Urinary bladder (tissue), 4 donors: ENCODE measurements around the gene CSNK1G3. TPM values are rescaled to one million over a fixed set of nuclear protein-coding genes. Genes with fewer than 3 reads are reported as not detected.

Experiments
- DNase-seq: peaks from one replicate; pipeline ENCODE4 v3.0.0-alpha.2; 2015; ENCODE audit errors: extremely low spot score
- H3K27ac ChIP-seq: one replicate; pipeline ENCODE4 v1.5.1; 2013; ENCODE audit warnings: low read depth, mild to moderate bottlenecking, moderate library complexity
- H3K36me3 ChIP-seq: one replicate; pipeline ENCODE4 v1.6.1; 2013; ENCODE audit warnings: mild to moderate bottlenecking, moderate library complexity; ENCODE audit not compliant: insufficient read depth
- H3K4me1 ChIP-seq: one replicate; pipeline ENCODE4 v1.6.1; 2013; ENCODE audit warnings: mild to moderate bottlenecking, moderate library complexity; ENCODE audit not compliant: insufficient read depth
- H3K4me3 ChIP-seq: one replicate; pipeline ENCODE4 v1.5.1; 2013; ENCODE audit warnings: low read depth, low read length
- WGBS: extraction: QIAGEN DNeasy Blood & Tissue Kit; methylation state at CpG from one replicate; pipeline ENCODE4 v1.1.7; 2013; 5-methylcytosine and 5-hydroxymethylcytosine counted together
- polyA plus RNA-seq: library from polyadenylated mRNA; stranded (reverse); fragments of 200-250 nt; gene quantifications from one replicate; pipeline ENCODE4 v1.2.3, GENCODE V29; 2013
- total RNA-seq: library from RNA; depleted of rRNA; stranded (reverse); fragments of >200 nt; gene quantifications from one replicate; pipeline ENCODE4 v1.2.3, GENCODE V29; 2014
- donor health status: healthy with polysubstance abuse.
- donor health status: healthy.

The CSNK1G3 gene
- total and polyA plus RNA-seq, 2 donors, result 12.9 to 166 TPM

DNA sequence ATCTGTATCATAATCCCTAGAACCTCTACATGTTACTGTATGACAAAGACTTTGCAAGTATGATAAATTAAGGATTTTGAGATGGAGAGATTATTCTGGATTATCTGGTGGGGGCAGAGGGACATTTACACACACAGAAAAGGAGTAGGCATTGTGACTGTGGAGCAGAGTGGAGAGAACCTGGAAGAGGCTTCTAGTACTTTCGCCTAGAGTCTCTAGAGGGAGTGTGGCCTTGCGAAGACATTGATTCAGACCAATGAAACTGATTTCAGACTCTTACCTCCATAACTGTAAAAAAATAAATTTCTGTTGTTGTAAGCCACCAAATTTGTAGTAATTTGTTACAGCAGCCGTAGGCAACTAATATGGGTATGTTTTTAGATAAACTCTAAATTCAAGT lies 45.9 kb downstream of the CSNK1G3 start:
- Histone ChIP-seq H3K36me3 (peaks cover 1% of the 10 kb centered on the region), H3K27ac (no peak overlapping the region), H3K4me3 (no peak overlapping the region), H3K4me1 (no peaks in the 10 kb centered on the region)
- no peak for DNase-seq
- 99% methylated on average over 3 of the region's 3 CpGs for WGBS

- Histone ChIP-seq H3K4me3 (no peak overlapping the region), H3K27ac (no peak overlapping the region), H3K36me3 (peaks cover 1% of the 10 kb centered on the region), H3K4me1 (no peaks in the 10 kb centered on the region)
- DNase-seq, result no peak
- 88% methylated on average over 5 of the region's 5 CpGs for WGBS
Measured at GRCh38 chr5:123558762-123559433, 46.9 kb downstream of the CSNK1G3 start.

- H3K36me3 ChIP-seq, result peaks cover 1% of the 10 kb centered on the region
- H3K4me1 ChIP-seq, result no peaks in the 10 kb centered on the region
- H3K27ac ChIP-seq, result no peak overlapping the region
- 99% methylated on average over 1 of the region's 1 CpG for WGBS
- H3K4me3 ChIP-seq, result no peak overlapping the region
- no peak for DNase-seq
Measured at GRCh38 chr5:123559434-123559775, 47.4 kb downstream of the CSNK1G3 start.

- Histone ChIP-seq H3K4me1 (no peaks in the 10 kb centered on the region), H3K27ac (no peak overlapping the region), H3K36me3 (peaks cover 1% of the 10 kb centered on the region), H3K4me3 (no peak overlapping the region)
- 96% methylated on average over 1 of the region's 1 CpG for WGBS
- DNase-seq, result no peak
Measured at GRCh38 chr5:123561230-123561629, 49.3 kb downstream of the CSNK1G3 start.

- Histone ChIP-seq H3K27ac (no peak overlapping the region), H3K36me3 (peaks cover 1% of the 10 kb centered on the region), H3K4me3 (no peak overlapping the region), H3K4me1 (no peaks in the 10 kb centered on the region)
- no peak for DNase-seq
Measured at GRCh38 chr5:123571927-123572326, 60.0 kb downstream of the CSNK1G3 start.

GRCh38 chr5:123578390-123578789 lies 66.4 kb downstream of the CSNK1G3 start:
- Histone ChIP-seq H3K4me1 (no peaks in the 10 kb centered on the region), H3K36me3 (peaks cover 1% of the 10 kb centered on the region), H3K27ac (no peak overlapping the region), H3K4me3 (no peak overlapping the region)
- no peak for DNase-seq

GRCh38 chr5:123579410-123579809 lies 67.4 kb downstream of the CSNK1G3 start:
- no peaks in the 10 kb centered on the region for H3K4me1 ChIP-seq
- H3K4me3 ChIP-seq, result no peak overlapping the region
- 86% methylated on average over 3 of the region's 3 CpGs for WGBS
- peaks cover 1% of the 10 kb centered on the region for H3K36me3 ChIP-seq
- H3K27ac ChIP-seq, result no peak overlapping the region
- no peak for DNase-seq

DNA sequence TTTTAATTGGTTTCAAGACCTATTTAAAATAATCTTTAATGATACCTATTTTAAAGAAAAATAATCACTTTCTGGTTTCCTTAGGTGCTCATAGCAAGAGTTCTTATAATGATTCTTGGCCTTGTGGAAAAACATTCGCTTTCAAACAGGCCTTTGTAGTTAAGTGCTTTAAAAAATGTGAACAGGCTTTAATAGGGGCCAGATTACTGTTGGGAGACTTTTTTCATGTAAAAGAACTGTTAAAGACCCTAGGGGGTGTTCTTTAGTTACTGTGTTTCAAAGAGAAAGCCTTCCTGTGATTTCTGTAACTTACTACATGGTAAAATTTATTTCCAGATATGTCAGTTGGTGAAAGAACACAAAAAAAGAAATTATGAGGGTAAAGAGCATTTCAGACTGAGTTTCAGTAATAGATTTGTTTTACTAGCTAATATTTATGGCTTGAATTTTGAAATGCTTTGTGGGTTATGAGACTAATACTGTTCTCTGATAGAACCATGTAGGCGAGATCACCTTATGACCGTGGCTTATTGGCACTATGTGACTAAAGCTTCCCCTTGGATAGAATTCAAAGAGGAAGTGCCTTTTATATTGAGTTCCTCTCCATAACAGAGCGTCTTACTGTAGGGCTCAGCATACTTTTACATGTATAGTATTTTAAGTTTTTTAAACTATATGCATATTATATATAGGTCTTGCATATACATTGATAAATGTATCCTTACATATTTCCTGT lies 70.7 kb downstream of the CSNK1G3 start:
- H3K27ac ChIP-seq, result no peak overlapping the region
- no peaks in the 10 kb centered on the region for H3K4me1 ChIP-seq
- H3K36me3 ChIP-seq, result no peaks in the 10 kb centered on the region
- DNase-seq, result no peak
- WGBS, result 81% methylated on average over 4 of the region's 4 CpGs
- no peak overlapping the region for H3K4me3 ChIP-seq

GRCh38 chr5:123585871-123586270 lies 73.9 kb downstream of the CSNK1G3 start:
- no peak overlapping the region for H3K27ac ChIP-seq
- no peaks in the 10 kb centered on the region for H3K4me1 ChIP-seq
- H3K36me3 ChIP-seq, result no peaks in the 10 kb centered on the region
- DNase-seq, result no peak
- H3K4me3 ChIP-seq, result no peak overlapping the region
- WGBS, result 93% methylated on average over 2 of the region's 2 CpGs

DNA sequence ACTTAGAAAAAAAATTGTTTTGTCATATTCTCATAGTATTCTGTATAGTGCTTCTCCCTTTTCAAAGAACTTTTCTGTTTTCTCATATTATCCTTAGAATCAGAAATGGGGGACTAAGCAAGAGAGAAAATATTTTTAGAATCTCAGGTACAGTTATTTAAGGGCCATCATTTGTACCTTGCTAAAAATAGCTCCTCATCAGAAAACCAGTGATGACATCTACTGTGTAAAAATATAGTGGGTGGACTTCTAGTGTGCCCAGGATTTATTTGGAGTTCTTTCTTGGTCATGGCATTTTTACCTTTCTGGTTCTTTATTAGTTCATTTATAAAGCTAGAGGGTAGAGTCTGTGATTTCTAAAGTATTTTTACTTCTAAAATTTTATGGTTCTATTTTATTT lies 82.5 kb downstream of the CSNK1G3 start:
- Histone ChIP-seq H3K4me1 (no peaks in the 10 kb centered on the region), H3K36me3 (peaks cover 2% of the 10 kb centered on the region), H3K4me3 (no peak overlapping the region), H3K27ac (no peak overlapping the region)
- no peak for DNase-seq

- no peak for DNase-seq
- 99% methylated on average over 1 of the region's 1 CpG for whole genome bisulfite sequencing
- no peak overlapping the region for H3K27ac ChIP-seq
- H3K36me3 ChIP-seq, result peaks cover 2% of the 10 kb centered on the region
- H3K4me1 ChIP-seq, result no peaks in the 10 kb centered on the region
- no peak overlapping the region for H3K4me3 ChIP-seq
Measured at GRCh38 chr5:123597018-123597417, 85.0 kb downstream of the CSNK1G3 start.

- WGBS, result 95% methylated on average over 5 of the region's 5 CpGs
- H3K4me1 ChIP-seq, result no peaks in the 10 kb centered on the region
- H3K27ac ChIP-seq, result no peak overlapping the region
- H3K4me3 ChIP-seq, result no peak overlapping the region
- H3K36me3 ChIP-seq, result peaks cover 2% of the 10 kb centered on the region
- no peak for DNase-seq
Measured at GRCh38 chr5:123598028-123598689, 86.2 kb downstream of the CSNK1G3 start.

DNA sequence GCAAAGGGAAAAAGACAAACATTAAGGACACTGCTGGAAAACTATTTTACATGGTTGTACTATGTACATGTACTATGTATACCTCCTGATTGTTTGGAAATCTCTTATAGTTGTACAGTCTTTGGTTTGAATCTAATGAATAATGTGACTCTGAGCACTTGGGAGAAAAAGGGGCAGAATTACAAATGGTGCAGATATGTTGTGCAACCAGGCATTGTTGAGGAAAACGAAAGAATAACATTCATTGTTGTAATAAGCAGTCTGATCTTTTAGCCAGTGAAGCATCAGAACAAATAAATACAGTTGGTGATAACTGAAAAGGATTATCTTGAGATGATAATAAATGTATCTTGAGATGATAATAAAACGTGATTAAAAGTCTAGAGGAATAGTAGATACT lies 87.2 kb downstream of the CSNK1G3 start:
- Histone ChIP-seq H3K27ac (no peak overlapping the region), H3K4me1 (no peaks in the 10 kb centered on the region), H3K36me3 (no peaks in the 10 kb centered on the region), H3K4me3 (no peak overlapping the region)
- 72% methylated on average over 2 of the region's 2 CpGs for WGBS
- no peak for DNase-seq

- Histone ChIP-seq H3K4me3 (no peak overlapping the region), H3K36me3 (no peaks in the 10 kb centered on the region), H3K27ac (no peak overlapping the region), H3K4me1 (no peaks in the 10 kb centered on the region)
- no peak for DNase-seq
- WGBS, result 98% methylated on average over 2 of the region's 2 CpGs
Measured at GRCh38 chr5:123601610-123602009, 89.6 kb downstream of the CSNK1G3 start.
